Type B pancreatic cell (in vitro differentiated cells): ENCODE results near the gene TRIM75. TPM values are rescaled to one million over a fixed set of nuclear protein-coding genes. Genes with fewer than 3 reads are reported as not detected.

Source experiments
- DNase-seq: peaks from one replicate; pipeline ENCODE4 v3.0.0; 2021; ENCODE audit warnings: mixed read lengths; ENCODE audit not compliant: unreplicated experiment; ENCODE audit errors: extremely low spot score
- H3K27ac Mint-ChIP-seq: 2 replicates; pipeline ENCODE4 v1.8.0; 2021; ENCODE audit warnings: mild to moderate bottlenecking, mixed read lengths
- H3K27me3 Mint-ChIP-seq: 2 replicates; pipeline ENCODE4 v1.8.0; 2021; ENCODE audit warnings: mixed read lengths
- H3K36me3 Mint-ChIP-seq: 2 replicates; pipeline ENCODE4 v1.8.0; 2021; ENCODE audit warnings: mixed read lengths
- H3K4me1 Mint-ChIP-seq: one replicate; pipeline ENCODE4 v1.8.0; 2021; ENCODE audit warnings: mixed read lengths; ENCODE audit not compliant: unreplicated experiment
- H3K4me3 Mint-ChIP-seq: 2 replicates; pipeline ENCODE4 v1.8.0; 2021; ENCODE audit warnings: mild to moderate bottlenecking, mixed read lengths
- H3K9me3 Mint-ChIP-seq: 2 replicates; pipeline ENCODE4 v1.8.0; 2021; ENCODE audit warnings: mixed read lengths
- long read RNA-seq: library from polyadenylated mRNA; unstranded; transcript quantifications from one replicate; pipeline ENCODE4 v2.0.0, GENCODE V29; 2020
- total RNA-seq: library from RNA; stranded (reverse); gene quantifications from 2 replicates; pipeline ENCODE4 v1.2.1, GENCODE V29; 2021; ENCODE audit warnings: low replicate concordance
- TF ChIP-seq, protein P1 (sequence below): fragments of 200-600 bp; sonication (generic); conservative IDR thresholded peaks from 2 replicates; pipeline ENCODE4 v1.5.0; 2021; ENCODE audit warnings: antibody characterized with exemption, mild to moderate bottlenecking

The TRIM75 gene
- total RNA-seq, result not detected in 2 replicates
- long read RNA-seq, result 0 reads

DNA sequence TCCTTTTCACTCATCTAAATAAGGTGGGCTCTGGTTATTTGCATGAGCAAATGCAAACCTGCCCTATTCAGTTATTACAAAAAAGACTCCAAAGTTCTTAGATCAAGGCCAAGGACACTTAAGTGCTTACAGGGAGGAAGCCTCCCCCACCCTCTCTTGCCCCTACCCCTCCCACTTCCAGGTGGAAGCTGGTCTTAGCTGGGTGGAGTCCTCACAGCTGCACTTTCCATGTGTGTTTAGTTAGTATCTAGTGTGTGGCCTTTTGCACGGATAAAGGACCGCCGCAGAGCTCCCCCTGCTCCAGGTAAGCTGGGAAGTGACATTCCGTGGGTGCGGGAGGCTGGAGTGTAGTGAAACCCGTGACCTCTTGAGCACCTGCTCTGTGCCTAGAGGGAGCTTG lies at the start of gene TRIM75:
Gene TRIM75 (plus strand): TSS at position 222 of the 400 bp plus-strand sequence. CDS start 5,282 bp downstream, outside the sequence.
- no peak for DNase-seq
- H3K4me1 Mint-ChIP-seq, result no peaks in the 10 kb centered on the region
- H3K36me3 Mint-ChIP-seq, result no peaks in the 10 kb centered on the region
- no peak within 1 kb of the TSS for H3K4me3 Mint-ChIP-seq
- no peaks in the 10 kb centered on the region for H3K9me3 Mint-ChIP-seq
- no peaks in the 10 kb centered on the region for H3K27me3 Mint-ChIP-seq
- no peak within 1 kb of the TSS for H3K27ac Mint-ChIP-seq
- TF ChIP-seq, protein P1, sequence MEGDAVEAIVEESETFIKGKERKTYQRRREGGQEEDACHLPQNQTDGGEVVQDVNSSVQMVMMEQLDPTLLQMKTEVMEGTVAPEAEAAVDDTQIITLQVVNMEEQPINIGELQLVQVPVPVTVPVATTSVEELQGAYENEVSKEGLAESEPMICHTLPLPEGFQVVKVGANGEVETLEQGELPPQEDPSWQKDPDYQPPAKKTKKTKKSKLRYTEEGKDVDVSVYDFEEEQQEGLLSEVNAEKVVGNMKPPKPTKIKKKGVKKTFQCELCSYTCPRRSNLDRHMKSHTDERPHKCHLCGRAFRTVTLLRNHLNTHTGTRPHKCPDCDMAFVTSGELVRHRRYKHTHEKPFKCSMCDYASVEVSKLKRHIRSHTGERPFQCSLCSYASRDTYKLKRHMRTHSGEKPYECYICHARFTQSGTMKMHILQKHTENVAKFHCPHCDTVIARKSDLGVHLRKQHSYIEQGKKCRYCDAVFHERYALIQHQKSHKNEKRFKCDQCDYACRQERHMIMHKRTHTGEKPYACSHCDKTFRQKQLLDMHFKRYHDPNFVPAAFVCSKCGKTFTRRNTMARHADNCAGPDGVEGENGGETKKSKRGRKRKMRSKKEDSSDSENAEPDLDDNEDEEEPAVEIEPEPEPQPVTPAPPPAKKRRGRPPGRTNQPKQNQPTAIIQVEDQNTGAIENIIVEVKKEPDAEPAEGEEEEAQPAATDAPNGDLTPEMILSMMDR, result no peak

- no peak for DNase-seq
- peaks cover 4% of the 10 kb centered on the region for H3K27me3 Mint-ChIP-seq
- TF ChIP-seq, protein P1, result no peak
- no peak overlapping the region for H3K4me3 Mint-ChIP-seq
- no peaks in the 10 kb centered on the region for H3K9me3 Mint-ChIP-seq
- H3K4me1 Mint-ChIP-seq, result no peaks in the 10 kb centered on the region
- no peaks in the 10 kb centered on the region for H3K36me3 Mint-ChIP-seq
- H3K27ac Mint-ChIP-seq, result no peak overlapping the region
Observed at GRCh38 chr4:165005352-165005925, 48.2 kb upstream of the TRIM75 start.

DNA sequence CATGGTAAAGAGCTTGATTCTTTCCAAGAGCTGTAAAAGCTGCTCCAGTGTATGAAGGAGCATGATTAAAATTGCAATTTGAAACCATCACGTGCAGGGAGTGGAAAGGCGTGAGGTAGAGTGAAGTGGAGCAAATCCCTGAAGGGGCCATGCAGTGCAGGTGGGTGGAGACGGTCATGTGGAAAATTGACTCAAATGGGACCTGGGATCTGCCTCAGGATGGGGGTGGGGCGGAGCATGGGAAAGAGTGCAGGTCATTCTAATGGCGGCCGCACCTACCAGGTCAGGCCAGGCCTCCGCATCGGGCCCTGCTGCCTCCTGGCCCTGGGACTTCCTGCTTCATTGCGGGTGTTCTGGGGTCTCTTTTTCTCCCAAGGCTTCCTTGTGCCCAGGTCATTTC lies 47.2 kb upstream of the TRIM75 start:
- Mint-ChIP-seq H3K9me3 (no peaks in the 10 kb centered on the region), H3K4me3 (no peak overlapping the region), H3K27ac (no peak overlapping the region), H3K27me3 (peaks cover 4% of the 10 kb centered on the region), H3K36me3 (no peaks in the 10 kb centered on the region), H3K4me1 (no peaks in the 10 kb centered on the region)
- TF ChIP-seq, protein P1, result no peak
- DNase-seq, result no peak

DNA sequence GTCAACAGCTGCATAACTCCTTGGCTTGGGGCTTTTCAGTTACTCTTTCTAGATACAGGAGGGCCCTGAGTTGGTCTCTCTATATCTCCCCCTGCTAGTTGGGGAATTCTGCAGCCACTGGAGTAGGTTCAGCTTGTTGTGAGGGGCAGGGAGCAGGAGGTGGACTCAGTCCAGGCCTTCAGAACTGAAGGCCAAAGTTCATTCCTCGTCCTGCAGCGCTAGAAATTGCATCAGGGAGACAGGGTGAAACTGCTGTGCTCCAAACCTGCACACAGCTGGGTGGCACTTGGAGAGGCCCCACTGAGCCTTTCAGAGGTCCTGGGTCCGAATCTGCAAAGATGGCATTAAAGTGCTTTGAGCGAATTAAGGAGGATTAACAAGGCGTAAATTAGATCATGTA lies 46.8 kb upstream of the TRIM75 start:
- Mint-ChIP-seq H3K27ac (no peak overlapping the region), H3K4me3 (no peak overlapping the region), H3K27me3 (peaks cover 4% of the 10 kb centered on the region), H3K4me1 (no peaks in the 10 kb centered on the region), H3K36me3 (no peaks in the 10 kb centered on the region), H3K9me3 (no peaks in the 10 kb centered on the region)
- no peak for DNase-seq
- TF ChIP-seq, protein P1, result no peak

DNA sequence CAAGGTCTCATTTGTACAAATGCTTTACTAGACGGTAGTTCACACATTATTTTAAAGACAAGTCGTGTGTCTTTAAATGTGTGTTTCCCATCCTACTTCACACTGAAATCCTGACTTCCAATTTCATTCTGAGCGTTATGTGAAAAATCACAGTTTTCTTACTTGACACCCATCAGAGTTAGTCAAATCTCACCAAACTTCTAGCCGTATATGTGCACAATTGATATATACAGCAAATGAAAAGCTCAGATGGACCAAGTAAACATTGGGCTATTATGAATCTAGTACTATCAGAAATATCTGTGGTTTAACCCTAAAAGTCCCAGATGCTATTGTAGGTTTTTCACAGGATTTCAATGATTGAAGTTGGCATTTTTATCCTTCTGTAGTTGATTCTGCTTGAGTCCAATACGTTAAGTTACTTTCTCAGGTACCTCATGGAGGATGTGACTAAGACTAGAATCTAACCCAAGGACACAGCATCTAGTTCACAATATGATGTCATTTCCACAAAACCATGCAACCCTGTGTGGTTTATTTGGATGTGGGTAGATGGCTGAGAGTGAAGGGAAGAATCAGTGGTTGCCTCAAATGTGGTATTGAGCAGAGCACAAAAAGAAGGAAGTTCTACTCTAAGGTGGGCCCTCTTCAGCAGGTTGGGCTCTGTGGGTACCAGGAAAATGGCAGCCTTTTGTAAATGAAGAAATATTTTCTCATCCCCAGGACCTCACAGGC lies 44.0 kb upstream of the TRIM75 start:
- H3K36me3 Mint-ChIP-seq, result no peaks in the 10 kb centered on the region
- H3K27ac Mint-ChIP-seq, result no peak overlapping the region
- no peaks in the 10 kb centered on the region for H3K9me3 Mint-ChIP-seq
- no peaks in the 10 kb centered on the region for H3K4me1 Mint-ChIP-seq
- no peak overlapping the region for H3K4me3 Mint-ChIP-seq
- no peak for DNase-seq
- TF ChIP-seq, protein P1, result no peak
- peaks cover 4% of the 10 kb centered on the region for H3K27me3 Mint-ChIP-seq
